ENCODE data around the gene SLC22A5.

GRCh38 chr5:132355140-132355765 lies 14.3 kb upstream of the SLC22A5 start:
- no peak for TF ChIP-seq POLR2A (IDR thresholded peaks at IDR 0.05)
- TF ChIP-seq CTCF (IDR thresholded peaks at IDR 0.05) = no peak
- no peak for TF ChIP-seq POLR2AphosphoS5 (IDR thresholded peaks at IDR 0.05)
